GM19463 (cell line): ENCODE measurements around the gene UBE2E3.
"Not testable (repeated sequence)": the region's sequence is repeated elsewhere in the genome, so short reads cannot be mapped to it uniquely, and the experiment has no call there.

ENCODE experiments used
- ATAC-seq: cut with Tn5 transposase; IDR thresholded peaks from one replicate; pipeline ENCODE4 v1.9.1; 2021; ENCODE audit warnings: mild to moderate bottlenecking, moderate library complexity; ENCODE audit not compliant: unreplicated experiment

The UBE2E3 gene

DNA sequence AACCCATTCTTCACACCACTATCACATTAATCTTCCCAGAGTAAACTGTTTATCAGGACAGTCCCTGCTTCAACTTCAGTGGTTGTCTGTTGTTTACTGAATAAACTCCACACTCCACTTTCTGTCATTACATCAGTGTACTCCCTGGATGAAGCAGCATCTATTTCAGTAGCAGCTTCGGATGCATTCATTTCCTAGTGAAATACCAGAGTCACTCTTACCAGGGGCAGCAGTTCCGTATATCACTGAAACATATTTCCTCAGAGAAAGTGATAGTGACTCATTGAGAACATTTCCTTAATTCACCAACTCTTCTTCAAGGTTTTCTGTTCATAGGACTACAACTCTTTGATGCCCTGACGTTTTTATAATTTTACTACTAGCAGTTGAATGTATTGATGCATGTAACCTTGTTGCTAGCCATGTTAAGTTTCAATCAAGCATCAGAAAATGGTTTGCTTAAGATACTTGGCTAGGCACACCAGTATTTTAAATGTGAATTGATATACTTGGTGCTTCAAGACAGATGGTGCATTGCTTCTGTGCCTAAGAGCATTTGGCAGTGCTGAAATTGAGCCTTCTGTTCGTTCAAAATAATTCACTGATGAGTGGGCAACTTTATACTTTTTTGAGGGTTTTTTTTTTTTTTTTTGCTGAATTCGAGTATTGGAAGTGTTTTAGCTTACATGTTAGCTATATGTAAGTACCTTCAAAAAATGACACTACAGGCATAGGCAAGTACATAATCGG lies 92.3 kb downstream of the UBE2E3 start:
- no peak for ATAC-seq

DNA sequence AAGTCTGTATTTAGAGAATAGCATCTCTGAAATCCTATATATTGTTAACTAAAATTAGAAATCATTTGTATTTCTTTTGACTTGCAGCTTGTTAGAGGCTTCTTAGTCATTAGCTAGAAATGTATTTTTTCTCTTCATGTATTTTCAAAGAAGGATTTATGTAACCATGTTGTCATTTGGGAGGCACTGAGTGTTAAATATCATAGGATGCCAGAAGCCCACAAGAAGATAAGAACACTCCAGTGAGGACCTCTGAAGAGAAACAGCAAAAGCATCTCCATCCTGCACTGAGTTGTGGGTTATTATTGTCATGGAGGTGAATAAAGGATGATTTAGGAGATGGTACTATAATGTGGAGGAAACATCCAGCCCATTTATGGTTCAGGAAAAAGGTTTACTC lies 93.5 kb downstream of the UBE2E3 start:
- no peak for ATAC-seq

DNA sequence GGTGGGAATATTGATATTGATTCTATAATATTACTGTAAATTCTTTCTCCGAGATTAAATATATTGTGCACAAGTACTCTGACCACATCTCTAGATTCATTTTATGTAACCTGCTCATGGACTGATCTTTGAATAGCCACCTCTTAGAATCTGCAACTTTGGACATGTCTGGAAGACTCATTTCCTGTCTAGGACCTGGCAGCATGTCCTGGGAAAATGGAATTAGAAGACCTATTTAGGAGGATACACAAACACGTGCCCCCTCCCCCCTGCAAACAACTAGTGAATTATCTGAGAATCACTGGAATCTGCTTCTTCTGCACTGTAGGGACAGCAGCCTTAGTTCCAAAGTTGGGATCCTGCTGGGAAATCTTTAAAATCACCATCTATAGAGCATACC lies 94.1 kb downstream of the UBE2E3 start:
- ATAC-seq = no peak

DNA sequence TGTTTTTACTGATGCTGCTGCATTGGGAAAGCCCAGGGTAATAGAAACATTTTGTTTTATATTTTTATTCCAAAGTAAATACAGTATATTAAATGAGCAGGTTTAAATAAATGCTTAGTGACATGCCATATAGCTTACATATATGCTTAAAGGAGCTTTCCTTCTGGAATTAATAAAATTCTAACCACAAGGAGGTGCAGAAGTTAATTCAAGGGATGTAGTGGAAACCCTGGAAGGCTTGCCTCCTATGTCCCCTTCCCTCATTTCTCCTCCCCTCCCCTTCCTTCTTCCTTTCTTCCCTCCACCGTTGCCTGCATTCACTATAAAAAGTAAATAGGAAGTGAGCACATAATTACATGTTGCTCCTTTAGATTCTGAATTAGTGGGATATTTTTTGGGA lies 96.3 kb downstream of the UBE2E3 start:
- no peak for ATAC-seq

DNA sequence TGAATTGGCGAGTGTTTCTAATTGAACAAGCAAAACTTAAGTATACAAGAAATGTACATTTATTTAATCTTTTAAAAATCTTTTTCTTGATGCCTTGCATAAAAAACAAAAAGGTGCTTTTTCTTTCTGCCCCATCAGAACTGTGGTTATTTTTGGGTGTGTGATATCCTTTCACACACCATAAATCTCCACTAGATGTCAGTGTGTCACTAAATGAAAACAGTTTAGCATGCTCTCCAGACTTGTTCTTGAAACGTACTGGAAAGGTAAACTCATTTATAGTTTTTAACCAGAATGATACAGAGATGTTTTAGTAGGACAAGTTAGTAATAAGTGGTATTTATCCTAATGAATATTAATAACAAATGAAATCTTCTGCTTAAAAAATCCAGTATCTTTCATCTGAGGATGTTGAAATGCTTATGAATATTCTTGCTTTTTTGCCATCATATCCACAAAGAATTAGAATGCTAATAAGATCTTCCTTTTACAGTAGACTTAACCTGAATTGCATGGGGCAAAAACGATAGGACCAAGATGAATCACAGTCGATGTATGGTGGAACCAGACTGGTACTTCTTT lies 96.8 kb downstream of the UBE2E3 start:
- peak; percentile 89 for ATAC-seq

DNA sequence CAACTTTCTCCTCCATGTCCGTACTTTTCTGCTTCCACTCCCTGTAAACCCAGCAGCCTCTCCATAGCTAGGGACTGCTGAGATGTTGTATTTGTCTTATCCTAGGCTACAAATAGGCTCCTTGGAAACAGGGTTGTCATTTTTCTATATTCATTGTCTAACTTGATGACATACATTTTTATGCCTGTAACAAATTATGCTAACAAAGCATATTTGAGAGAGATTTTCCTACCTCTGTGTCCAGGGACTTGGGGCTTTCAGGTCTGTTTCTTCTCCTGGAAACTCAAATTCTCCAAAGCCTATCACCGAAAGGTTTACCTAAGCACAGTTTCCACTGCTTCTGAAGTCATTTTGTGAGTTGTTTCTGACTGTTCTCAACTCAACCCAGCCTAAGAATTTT lies 102.7 kb downstream of the UBE2E3 start:
- ATAC-seq = no peak

DNA sequence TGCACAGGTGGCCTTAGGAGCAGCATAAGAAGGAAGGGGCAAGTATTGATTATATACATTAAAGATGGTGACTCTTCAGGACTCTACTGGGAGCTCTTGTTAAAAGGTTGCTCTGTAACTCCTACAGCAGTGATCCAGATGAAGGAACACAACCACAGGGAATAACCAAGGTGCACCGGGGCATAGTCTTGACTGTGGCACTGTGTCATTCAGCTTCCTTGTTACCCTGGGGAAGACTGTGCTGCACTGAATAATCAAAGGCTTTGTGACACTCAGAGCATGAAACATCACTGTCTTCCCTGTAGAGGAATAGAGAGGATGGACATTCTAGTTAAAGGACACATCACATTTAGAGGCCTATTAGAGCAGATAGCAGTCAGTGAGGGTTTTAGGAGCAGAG lies 105.3 kb downstream of the UBE2E3 start:
- ATAC-seq = no peak

DNA sequence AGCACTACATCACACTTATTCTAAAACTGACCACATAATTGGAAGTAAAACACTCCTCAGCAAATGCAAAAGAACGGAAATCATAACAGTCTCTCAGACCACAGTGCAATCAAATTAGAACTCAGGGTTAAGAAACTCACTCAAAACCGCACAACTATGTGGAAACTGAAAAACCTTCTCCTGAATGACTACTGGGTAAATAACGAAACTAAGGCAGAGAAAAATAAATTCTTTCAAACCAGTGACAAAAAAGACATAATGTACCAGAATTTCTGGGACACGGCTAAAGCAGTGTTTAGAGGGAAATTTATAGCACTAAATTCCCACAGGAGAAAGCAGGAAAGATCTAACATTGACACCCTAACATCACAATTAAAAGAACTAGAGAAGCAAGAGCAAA lies 111.5 kb downstream of the UBE2E3 start:
- ATAC-seq = not testable (repeated sequence)

DNA sequence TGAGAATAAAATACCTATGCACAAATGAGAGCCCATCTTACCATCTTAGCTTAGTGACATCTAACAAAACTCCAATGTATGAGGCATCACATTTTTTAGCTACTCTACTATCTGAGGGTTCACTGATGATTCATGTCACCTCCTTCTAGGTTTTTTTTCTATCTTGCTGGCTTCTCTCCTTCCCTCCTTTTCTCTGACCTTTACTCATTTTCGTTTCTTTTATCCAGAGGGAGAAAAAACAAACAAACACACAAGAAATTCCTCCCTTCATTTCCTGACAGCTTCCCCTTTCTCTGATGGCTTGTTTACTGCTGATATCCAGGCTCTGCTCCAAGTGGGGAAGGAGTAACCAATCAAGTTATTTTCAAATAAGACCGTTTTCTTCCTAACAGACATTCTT lies 115.1 kb downstream of the UBE2E3 start:
- ATAC-seq = no peak

DNA sequence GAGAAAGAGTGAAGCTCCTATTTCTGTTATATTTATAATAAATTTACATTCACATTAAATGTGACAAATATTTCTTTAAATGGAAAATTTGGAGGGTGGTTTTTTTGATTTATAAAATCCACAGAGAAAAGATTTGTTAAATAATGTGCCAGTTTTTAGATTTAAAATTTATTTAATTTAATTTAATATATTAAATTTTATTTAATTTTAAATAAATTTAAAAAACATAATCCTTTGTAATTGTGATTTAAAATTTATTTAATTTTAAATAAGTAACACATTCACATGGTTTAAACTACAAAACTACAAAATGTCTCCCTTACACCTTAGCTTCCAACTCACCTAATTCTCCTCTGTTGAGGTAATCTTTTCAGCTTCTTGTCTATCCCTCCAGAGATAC lies 123.3 kb downstream of the UBE2E3 start:
- no peak for ATAC-seq

DNA sequence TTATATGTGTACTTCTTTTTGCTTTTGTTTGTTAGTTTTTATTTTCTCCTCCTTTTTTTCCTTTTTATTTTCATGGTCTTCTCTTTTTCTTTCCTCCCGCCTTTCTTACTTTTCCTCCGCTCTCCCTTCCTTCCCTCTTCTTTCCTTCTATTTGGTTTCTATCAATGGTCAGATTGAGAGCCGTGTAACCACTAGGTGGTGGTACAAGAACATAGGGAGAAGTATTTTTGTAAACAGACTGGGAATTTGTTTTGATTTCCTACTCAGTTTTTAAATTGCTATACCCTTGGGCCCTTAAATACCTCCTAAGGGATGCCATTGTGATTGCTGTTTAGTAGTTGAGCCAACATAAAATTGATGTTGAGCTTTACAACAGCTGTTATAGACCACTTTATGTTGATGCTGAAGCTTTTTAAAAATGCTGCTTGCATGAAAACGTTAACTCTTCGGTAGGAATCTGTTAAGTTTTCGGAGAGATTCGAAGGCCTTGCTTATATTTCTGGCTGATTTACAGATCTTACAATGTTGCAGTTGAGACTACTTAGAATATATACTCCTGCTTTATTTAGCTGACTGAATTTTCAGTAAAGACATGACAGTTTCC lies 124.2 kb downstream of the UBE2E3 start:
- ATAC-seq = no peak

DNA sequence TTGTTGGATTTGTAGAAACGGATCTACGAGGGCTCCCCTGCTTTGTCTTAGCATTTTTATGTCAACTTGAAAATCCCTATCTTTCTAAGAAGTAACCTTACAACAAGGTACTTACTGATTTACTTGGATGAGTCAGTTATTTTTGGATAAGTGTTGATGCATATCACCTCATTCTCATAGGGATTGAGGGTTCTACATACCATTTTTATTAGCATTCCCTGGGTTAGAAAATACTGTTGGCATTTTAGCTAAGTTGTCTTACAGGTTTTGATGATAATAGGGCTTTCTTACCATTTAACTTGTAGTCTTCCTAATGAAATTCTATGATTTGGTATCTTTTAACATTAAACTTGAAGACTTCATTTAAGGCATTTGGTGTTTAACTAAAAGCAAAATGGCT lies 125.2 kb downstream of the UBE2E3 start:
- no peak for ATAC-seq

DNA sequence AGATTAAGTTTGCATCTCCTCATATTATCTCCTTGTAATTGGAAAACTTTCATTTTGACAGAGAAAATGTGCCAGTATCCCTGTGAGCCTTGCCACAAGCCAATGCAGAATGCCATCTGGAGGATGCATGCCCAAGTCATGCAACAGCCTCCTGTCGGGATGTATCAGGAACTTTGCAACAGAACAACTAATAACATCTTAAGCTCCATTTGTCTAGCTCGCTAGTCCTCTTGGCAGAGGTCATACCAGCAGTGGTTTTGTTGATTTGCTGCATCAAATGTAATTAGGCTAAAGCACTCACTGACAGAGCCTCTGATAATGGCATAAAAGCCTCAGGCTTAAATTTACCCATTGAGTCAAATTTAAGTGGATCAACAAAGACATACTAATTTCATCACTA lies 125.8 kb downstream of the UBE2E3 start:
- ATAC-seq = no peak

DNA sequence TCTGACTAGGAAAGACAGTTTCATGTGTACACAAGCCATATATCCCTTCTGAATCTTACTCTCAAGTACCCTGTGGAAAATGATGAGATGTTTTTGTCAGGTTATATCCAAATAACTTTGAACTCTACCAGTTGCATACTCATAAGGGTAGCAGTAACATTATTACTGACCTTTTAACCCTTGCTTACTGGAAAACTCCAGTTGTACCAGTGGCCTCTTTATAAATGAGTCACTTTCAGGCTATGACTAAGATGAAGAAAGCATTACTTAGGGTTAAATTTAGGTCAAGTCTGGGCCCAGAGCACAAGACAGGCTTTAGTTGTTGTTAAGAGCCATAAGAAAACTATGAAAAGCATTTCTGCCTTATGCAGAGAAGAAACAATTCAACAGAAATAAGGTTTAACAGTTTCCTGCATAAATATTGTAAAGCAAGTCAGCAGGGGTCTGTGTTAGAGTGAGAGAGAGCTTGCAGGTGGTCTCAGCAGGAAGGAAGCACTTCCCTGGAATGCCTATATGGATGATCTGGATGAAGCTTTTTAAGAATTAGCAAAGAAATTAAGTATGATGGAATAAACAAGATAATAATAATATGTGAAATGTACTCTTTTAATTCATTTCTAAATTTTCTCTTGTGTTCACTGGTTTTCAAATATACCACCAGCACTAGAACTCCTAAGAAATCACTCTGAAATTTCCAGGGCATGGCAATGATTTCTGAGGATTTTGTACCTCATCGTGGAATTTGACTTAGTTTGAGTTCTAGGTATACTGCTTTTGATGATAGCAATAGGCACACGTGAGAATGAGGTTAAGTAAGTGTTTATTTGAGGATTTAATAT lies 126.6 kb downstream of the UBE2E3 start:
- peak; percentile 99 for ATAC-seq

DNA sequence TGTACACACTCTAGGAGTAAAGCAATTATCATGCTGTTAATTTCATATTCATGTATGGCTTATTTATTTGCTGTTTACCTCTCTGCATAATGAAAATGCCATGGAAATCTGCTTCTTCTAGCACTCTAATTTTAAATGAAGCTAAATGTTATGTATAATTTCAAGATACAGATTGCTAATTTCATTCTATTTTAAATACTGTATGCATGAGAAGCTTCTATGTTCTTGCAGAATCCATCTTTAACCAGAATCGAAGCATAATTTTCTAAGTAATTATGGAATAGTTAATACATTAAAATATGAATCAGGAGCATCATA lies 127.2 kb downstream of the UBE2E3 start:
- no peak for ATAC-seq

DNA sequence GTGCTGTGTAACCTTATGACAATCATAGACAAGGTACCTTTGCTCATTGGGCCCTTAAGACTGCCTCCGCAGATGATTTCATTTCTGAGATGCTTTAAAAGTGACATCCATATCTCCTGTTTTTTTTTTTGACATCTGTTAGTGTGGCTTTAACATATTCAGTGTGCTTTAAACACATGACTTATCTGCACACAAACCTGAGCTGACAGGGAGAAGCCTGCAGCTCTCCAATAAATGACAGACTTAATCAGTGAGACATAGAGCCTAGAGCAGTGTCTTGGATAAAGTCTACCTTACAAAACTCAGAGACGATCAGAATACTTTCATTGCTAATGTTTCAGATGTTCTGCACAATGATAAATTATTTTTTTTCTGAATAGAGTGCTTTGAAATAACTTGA lies 130.7 kb downstream of the UBE2E3 start:
- no peak for ATAC-seq

DNA sequence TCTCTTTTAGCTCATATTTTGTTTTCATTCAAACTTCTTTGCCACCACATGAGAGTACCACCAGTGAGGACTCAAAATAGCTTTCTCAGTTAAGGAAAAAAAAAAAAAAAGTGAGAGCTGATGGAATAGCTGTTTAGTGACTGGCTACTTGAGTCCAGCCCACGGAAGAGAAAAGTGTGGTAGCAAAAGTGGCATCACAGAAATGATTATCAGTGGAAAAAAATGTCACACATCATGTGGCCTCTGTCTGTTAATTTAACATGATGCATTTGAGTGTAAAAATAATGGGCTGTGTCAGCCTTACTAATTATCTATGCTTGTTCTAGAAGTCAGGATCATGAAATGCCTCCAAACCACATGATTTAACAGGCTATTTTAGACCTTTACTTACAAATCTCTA lies 132.5 kb downstream of the UBE2E3 start:
- ATAC-seq = no peak
